Measurements from ENCODE around the gene NAT16.

NAT16 gene

GRCh38 chr7:101218236-101219125, 38.4 kb upstream of the NAT16 start:
- ATAC-seq (ENCODE audit: insufficient read depth, low read depth) (peak; percentile 34), DNase-seq (no peak)
- Histone ChIP-seq H3K79me2 (ENCODE audit: insufficient read depth, low read length) (peaks cover 43% of the 10 kb centered on the region), H4K20me1 (ENCODE audit: insufficient read depth, low read length) (peaks cover 13% of the 10 kb centered on the region), H2AFZ (ENCODE audit: low read depth, low read length) (peak overlapping the region; percentile 87), H3K36me3 (ENCODE audit: insufficient read depth, low read length) (peaks cover 16% of the 10 kb centered on the region), H3K9me3 (ENCODE audit: insufficient read depth, low read length, severe bottlenecking) (no peaks in the 10 kb centered on the region), H3K27ac (ENCODE audit: low read length) (peak overlapping the region; percentile 86), H3K9ac (ENCODE audit: low read depth, low read length) (peak overlapping the region; percentile 67), H3K27me3 (ENCODE audit: insufficient read depth, low read length, poor library complexity) (no peaks in the 10 kb centered on the region), H3K4me3 (ENCODE audit: low read depth in 1 of 2, low read length in 2 of 2) (peak overlapping the region; percentile 76 to 85), H3K4me2 (ENCODE audit: insufficient read depth, low read length) (peak overlapping the region; percentile 88), H3K4me1 (ENCODE audit: insufficient read depth, low read length) (peaks cover 34% of the 10 kb centered on the region)
- TF ChIP-seq EZH2 (IDR thresholded peaks at IDR 0.05; ENCODE audit: borderline replicate concordance, low read depth, low read length, severe bottlenecking), result no peak
- TF ChIP-seq CTCF (IDR thresholded peaks at IDR 0.05; ENCODE audit: borderline replicate concordance, extremely low read depth, low read length, poor library complexity, severe bottlenecking), result no peak

GRCh38 chr7:101217388-101218235, 37.5 kb upstream of the NAT16 start, which contains the start of the genes PLOD3 and ZNHIT1:
PLOD3 (minus strand) TSS chr7:101217581; CDS start chr7:101217274, 307 bp downstream.
ZNHIT1 (plus strand) TSS chr7:101218165; CDS start chr7:101218196, 31 bp downstream.
- Histone ChIP-seq H3K79me2 (ENCODE audit: insufficient read depth, low read length) (peaks cover 43% of the 10 kb centered on the region), H3K4me1 (ENCODE audit: insufficient read depth, low read length) (peaks cover 34% of the 10 kb centered on the region), H3K4me3 (ENCODE audit: low read depth in 1 of 2, low read length in 2 of 2) (peak within 1 kb of the TSS; percentile 76 to 85), H3K9ac (ENCODE audit: low read depth, low read length) (peak within 1 kb of the TSS; percentile 67), H3K4me2 (ENCODE audit: insufficient read depth, low read length) (peak within 1 kb of the TSS; percentile 88), H3K36me3 (ENCODE audit: insufficient read depth, low read length) (peaks cover 7% of the 10 kb centered on the region), H4K20me1 (ENCODE audit: insufficient read depth, low read length) (peaks cover 13% of the 10 kb centered on the region), H3K27ac (ENCODE audit: low read length) (peak within 1 kb of the TSS; percentile 86), H2AFZ (ENCODE audit: low read depth, low read length) (peak within 1 kb of the TSS; percentile 87), H3K9me3 (ENCODE audit: insufficient read depth, low read length, severe bottlenecking) (no peaks in the 10 kb centered on the region), H3K27me3 (ENCODE audit: insufficient read depth, low read length, poor library complexity) (no peaks in the 10 kb centered on the region)
- peak; percentile 84 for ATAC-seq (ENCODE audit: insufficient read depth, low read depth)
- no peak for TF ChIP-seq CTCF (IDR thresholded peaks at IDR 0.05; ENCODE audit: borderline replicate concordance, extremely low read depth, low read length, poor library complexity, severe bottlenecking)
- no peak for TF ChIP-seq EZH2 (IDR thresholded peaks at IDR 0.05; ENCODE audit: borderline replicate concordance, low read depth, low read length, severe bottlenecking)
- DNase-seq, result peak; percentile 95

- H3K79me2 ChIP-seq (ENCODE audit: insufficient read depth, low read length), result peaks cover 41% of the 10 kb centered on the region
- peak overlapping the region; percentile 86 for H3K27ac ChIP-seq (ENCODE audit: low read length)
These were observed 36.8 kb upstream of the NAT16 start for GRCh38 chr7:101216860-101217387.

More at GRCh38 chr7:101216860-101217387, 36.8 kb upstream of the NAT16 start:
- Histone ChIP-seq H4K20me1 (ENCODE audit: insufficient read depth, low read length) (peaks cover 7% of the 10 kb centered on the region), H3K4me2 (ENCODE audit: insufficient read depth, low read length) (peak overlapping the region; percentile 88), H3K4me3 (ENCODE audit: low read depth in 1 of 2, low read length in 2 of 2) (peak overlapping the region; percentile 76 to 85), H3K9ac (ENCODE audit: low read depth, low read length) (peak overlapping the region; percentile 67), H3K27me3 (ENCODE audit: insufficient read depth, low read length, poor library complexity) (no peaks in the 10 kb centered on the region), H3K9me3 (ENCODE audit: insufficient read depth, low read length, severe bottlenecking) (no peaks in the 10 kb centered on the region), H3K36me3 (ENCODE audit: insufficient read depth, low read length) (peaks cover 10% of the 10 kb centered on the region), H2AFZ (ENCODE audit: low read depth, low read length) (peak overlapping the region; percentile 72), H3K4me1 (ENCODE audit: insufficient read depth, low read length) (peaks cover 34% of the 10 kb centered on the region)
- 0 out of 3 replicates have a peak, but pooled peaks have one; percentile 1 for ATAC-seq (ENCODE audit: insufficient read depth, low read depth)
- TF ChIP-seq CTCF (IDR thresholded peaks at IDR 0.05; ENCODE audit: borderline replicate concordance, extremely low read depth, low read length, poor library complexity, severe bottlenecking), result no peak
- no peak for TF ChIP-seq EZH2 (IDR thresholded peaks at IDR 0.05; ENCODE audit: borderline replicate concordance, low read depth, low read length, severe bottlenecking)
- no peak for DNase-seq

Measured in DND-41 (cell line).